ENCODE results near the gene RNF148.

DNA sequence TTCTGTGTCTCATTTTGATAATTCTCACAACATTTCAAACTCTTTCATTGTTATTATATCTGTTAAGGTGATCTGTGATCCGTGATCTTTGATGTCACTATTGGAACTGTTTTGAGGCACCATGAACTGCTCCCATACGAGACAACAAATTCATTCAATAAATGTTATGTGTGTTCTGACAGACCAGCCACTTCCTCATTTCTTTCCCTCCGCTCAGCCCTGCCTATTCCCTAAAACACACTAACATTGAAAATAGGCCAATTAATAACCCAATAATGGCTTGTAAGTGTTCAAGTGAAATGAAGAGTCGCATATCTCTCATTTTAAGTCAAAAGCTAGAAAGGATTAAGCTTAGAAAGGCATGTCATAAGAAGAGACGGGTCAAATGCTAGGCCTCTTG, 49.0 kb downstream of the RNF148 start:
- TF ChIP-seq, protein P1, sequence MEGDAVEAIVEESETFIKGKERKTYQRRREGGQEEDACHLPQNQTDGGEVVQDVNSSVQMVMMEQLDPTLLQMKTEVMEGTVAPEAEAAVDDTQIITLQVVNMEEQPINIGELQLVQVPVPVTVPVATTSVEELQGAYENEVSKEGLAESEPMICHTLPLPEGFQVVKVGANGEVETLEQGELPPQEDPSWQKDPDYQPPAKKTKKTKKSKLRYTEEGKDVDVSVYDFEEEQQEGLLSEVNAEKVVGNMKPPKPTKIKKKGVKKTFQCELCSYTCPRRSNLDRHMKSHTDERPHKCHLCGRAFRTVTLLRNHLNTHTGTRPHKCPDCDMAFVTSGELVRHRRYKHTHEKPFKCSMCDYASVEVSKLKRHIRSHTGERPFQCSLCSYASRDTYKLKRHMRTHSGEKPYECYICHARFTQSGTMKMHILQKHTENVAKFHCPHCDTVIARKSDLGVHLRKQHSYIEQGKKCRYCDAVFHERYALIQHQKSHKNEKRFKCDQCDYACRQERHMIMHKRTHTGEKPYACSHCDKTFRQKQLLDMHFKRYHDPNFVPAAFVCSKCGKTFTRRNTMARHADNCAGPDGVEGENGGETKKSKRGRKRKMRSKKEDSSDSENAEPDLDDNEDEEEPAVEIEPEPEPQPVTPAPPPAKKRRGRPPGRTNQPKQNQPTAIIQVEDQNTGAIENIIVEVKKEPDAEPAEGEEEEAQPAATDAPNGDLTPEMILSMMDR (IDR thresholded peaks at IDR 0.05) = no peak
- no peak for TF ChIP-seq POLR2A (IDR thresholded peaks at IDR 0.05)
- TF ChIP-seq POLR2AphosphoS5 (IDR thresholded peaks at IDR 0.05) = no peak
